HepG2 (cell line): ENCODE measurements around the gene CORO1A. TPM values are rescaled to one million over a fixed set of nuclear protein-coding genes. Genes with fewer than 3 reads are reported as not detected.

Experiments
- ADNP ChIP-seq: sonication (generic); formaldehyde crosslinking; IDR thresholded peaks from 2 replicates; pipeline ENCODE4 v1.4.0; 2020; ENCODE audit warnings: missing genetic modification reagents
- AHR ChIP-seq: IDR thresholded peaks from 2 replicates; pipeline ENCODE4 v1.6.1; 2018; ENCODE audit warnings: missing genetic modification reagents, missing compliant biosample characterization
- GATAD2A ChIP-seq: IDR thresholded peaks from 2 replicates; pipeline ENCODE4 v1.6.1; 2016
- HOXA5 ChIP-seq: sonication (generic); formaldehyde crosslinking; IDR thresholded peaks from 2 replicates; pipeline ENCODE4 v1.4.0; 2020; ENCODE audit warnings: missing genetic modification reagents
- KLF11 ChIP-seq: IDR thresholded peaks from 2 replicates; pipeline ENCODE4 v1.6.1; 2016; ENCODE audit warnings: missing compliant biosample characterization
- MAFG ChIP-seq: sonication (generic); formaldehyde crosslinking; IDR thresholded peaks from 2 replicates; pipeline ENCODE4 v1.5.1; 2020; ENCODE audit warnings: mild to moderate bottlenecking, missing genetic modification reagents
- RORA ChIP-seq: sonication (generic); formaldehyde crosslinking; IDR thresholded peaks from 2 replicates; pipeline ENCODE4 v1.5.0; 2020; ENCODE audit warnings: mild to moderate bottlenecking, missing genetic modification reagents, moderate library complexity
- TCF12 ChIP-seq, 2 experiments: fragments of 450-650 bp in 1 of 2; sonication (generic) in 1 of 2; formaldehyde crosslinking in 1 of 2; IDR thresholded peaks; 2 replicates each; pipeline versions ENCODE4 v1.6.1 to v1.8.0; 2017 to 2022; ENCODE audit warnings: antibody characterized with exemption in 1 of 2, mild to moderate bottlenecking in 1 of 2, missing genetic modification reagents in 1 of 2, moderate library complexity in 1 of 2
- ZNF20 ChIP-seq: sonication (generic); formaldehyde crosslinking; IDR thresholded peaks from 2 replicates; pipeline ENCODE4 v1.4.0; 2020; ENCODE audit warnings: mild to moderate bottlenecking, moderate library complexity, missing genetic modification reagents
- ZNF260 ChIP-seq: sonication (generic); formaldehyde crosslinking; IDR thresholded peaks from 2 replicates; pipeline ENCODE4 v1.4.0; 2020; ENCODE audit warnings: missing genetic modification reagents, low read depth, mild to moderate bottlenecking, borderline replicate concordance
- ZNF563 ChIP-seq: sonication (generic); formaldehyde crosslinking; IDR thresholded peaks from 2 replicates; pipeline ENCODE4 v1.8.0; 2022; ENCODE audit warnings: mild to moderate bottlenecking, moderate library complexity, missing genetic modification reagents
- ZNF614 ChIP-seq: IDR thresholded peaks from 2 replicates; pipeline ENCODE4 v1.6.1; 2018; ENCODE audit warnings: missing biosample characterization, missing genetic modification reagents, inconsistent platforms, borderline replicate concordance
- polyA plus RNA-seq, 8 experiments: library from polyadenylated mRNA; depleted of rRNA in 3 of 8; stranded (reverse) in 7 of 8; unstranded in 1 of 8; fragments of >200 nt; fragmentation: Illumina TruSeq in 4 of 8; extraction: Trizol in 4 of 8; gene quantifications; 2 replicates each; pipeline versions ENCODE4 v1.2.1 to v1.2.3, GENCODE V29; 2011 to 2016; ENCODE audit warnings: low read depth in 4 of 8, missing spikeins in 1 of 8, mixed read lengths in 1 of 8; ENCODE audit not compliant: insufficient read depth in 1 of 8
- total RNA-seq, 5 experiments: library from RNA; depleted of rRNA; stranded (reverse); fragments of >200 nt; fragmentation: Illumina TruSeq; extraction: Trizol; gene quantifications; 2 replicates each; pipeline ENCODE4 v1.2.3, GENCODE V29; 2016; ENCODE audit warnings: low read depth in 1 of 5
- TF ChIP-seq, protein P1 (sequence below): sonication (generic); formaldehyde crosslinking; IDR thresholded peaks from 2 replicates; pipeline ENCODE4 v1.4.0; 2020; ENCODE audit warnings: missing genetic modification reagents
- TF ChIP-seq, protein P2 (sequence below): sonication (generic); formaldehyde crosslinking; IDR thresholded peaks from 2 replicates; pipeline ENCODE4 v1.4.0; 2020; ENCODE audit warnings: missing genetic modification reagents
- TF ChIP-seq, protein P3 (sequence below): sonication (generic); formaldehyde crosslinking; IDR thresholded peaks from 2 replicates; pipeline ENCODE4 v1.5.0; 2020; ENCODE audit warnings: missing genetic modification reagents, mild to moderate bottlenecking, borderline replicate concordance
- TF ChIP-seq, protein P4 (sequence below): IDR thresholded peaks from 2 replicates; pipeline ENCODE4 v1.6.1; 2016; ENCODE audit warnings: missing biosample characterization, missing genetic modification reagents, low read depth
- TF ChIP-seq, protein P5 (sequence below): sonication (generic); formaldehyde crosslinking; IDR thresholded peaks from 2 replicates; pipeline ENCODE4 v1.5.1; 2020; ENCODE audit warnings: mild to moderate bottlenecking, missing genetic modification reagents, moderate library complexity

The CORO1A gene
- total and polyA plus RNA-seq, 2 of the 13 experiments (the other 11 are each of a cell fraction or from before 2014, with no cell fraction given) = 6.5 to 12.9 TPM

DNA sequence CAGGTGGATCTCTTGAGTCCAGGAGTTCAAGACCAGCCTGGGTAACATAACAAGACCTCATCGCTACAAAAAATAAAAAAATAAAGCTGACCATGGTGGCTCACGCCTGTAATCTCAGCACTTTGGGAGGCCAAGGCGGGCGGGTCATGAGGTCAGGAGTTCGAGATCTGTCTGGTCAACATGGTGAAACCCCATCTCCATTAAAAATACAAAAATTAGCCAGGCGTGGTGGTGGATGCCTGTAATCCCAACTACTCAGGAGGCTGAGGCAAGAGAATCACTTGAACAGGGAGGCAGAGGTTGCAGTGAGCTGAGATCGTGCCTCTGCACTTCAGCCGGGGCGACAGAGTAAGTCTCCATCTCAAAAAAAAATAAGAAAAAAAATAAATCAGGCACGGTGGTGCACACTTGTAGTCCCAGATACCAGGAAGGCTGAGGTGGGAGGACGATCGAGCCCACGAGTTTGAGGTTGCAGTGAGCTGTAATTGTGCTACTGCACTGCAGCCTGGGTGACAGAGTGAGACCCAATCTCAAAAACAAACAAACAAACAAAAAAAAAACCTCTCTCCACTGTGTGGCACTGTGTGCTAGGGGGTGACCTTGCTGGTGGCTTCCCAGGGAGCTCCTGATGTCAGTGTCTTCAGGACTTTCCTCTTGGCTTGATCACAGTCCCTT, 40.6 kb upstream of the CORO1A start (continued):
- TF ChIP-seq, protein P1, sequence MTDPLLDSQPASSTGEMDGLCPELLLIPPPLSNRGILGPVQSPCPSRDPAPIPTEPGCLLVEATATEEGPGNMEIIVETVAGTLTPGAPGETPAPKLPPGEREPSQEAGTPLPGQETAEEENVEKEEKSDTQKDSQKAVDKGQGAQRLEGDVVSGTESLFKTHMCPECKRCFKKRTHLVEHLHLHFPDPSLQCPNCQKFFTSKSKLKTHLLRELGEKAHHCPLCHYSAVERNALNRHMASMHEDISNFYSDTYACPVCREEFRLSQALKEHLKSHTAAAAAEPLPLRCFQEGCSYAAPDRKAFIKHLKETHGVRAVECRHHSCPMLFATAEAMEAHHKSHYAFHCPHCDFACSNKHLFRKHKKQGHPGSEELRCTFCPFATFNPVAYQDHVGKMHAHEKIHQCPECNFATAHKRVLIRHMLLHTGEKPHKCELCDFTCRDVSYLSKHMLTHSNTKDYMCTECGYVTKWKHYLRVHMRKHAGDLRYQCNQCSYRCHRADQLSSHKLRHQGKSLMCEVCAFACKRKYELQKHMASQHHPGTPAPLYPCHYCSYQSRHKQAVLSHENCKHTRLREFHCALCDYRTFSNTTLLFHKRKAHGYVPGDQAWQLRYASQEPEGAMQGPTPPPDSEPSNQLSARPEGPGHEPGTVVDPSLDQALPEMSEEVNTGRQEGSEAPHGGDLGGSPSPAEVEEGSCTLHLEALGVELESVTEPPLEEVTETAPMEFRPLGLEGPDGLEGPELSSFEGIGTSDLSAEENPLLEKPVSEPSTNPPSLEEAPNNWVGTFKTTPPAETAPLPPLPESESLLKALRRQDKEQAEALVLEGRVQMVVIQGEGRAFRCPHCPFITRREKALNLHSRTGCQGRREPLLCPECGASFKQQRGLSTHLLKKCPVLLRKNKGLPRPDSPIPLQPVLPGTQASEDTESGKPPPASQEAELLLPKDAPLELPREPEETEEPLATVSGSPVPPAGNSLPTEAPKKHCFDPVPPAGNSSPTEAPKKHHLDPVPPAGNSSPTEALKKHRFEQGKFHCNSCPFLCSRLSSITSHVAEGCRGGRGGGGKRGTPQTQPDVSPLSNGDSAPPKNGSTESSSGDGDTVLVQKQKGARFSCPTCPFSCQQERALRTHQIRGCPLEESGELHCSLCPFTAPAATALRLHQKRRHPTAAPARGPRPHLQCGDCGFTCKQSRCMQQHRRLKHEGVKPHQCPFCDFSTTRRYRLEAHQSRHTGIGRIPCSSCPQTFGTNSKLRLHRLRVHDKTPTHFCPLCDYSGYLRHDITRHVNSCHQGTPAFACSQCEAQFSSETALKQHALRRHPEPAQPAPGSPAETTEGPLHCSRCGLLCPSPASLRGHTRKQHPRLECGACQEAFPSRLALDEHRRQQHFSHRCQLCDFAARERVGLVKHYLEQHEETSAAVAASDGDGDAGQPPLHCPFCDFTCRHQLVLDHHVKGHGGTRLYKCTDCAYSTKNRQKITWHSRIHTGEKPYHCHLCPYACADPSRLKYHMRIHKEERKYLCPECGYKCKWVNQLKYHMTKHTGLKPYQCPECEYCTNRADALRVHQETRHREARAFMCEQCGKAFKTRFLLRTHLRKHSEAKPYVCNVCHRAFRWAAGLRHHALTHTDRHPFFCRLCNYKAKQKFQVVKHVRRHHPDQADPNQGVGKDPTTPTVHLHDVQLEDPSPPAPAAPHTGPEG (CRISPR knock-in tag) = no peak
- TF ChIP-seq MAFG (CRISPR knock-in tag) (no peak), HOXA5 (0 out of 2 replicates have a peak, but pooled peaks have one; percentile 61), ADNP (no peak), ZNF614 (CRISPR knock-in tag) (no peak), ZNF20 (CRISPR knock-in tag) (no peak), GATAD2A (CRISPR knock-in tag) (peak; percentile 72; the same call in 1 of the 2 replicates), ZNF563 (CRISPR knock-in tag) (no peak), TCF12 (IDR thresholded peaks at IDR 0.05) (no peak), TCF12 (CRISPR knock-in tag; IDR thresholded peaks at IDR 0.05) (no peak), KLF11 (CRISPR knock-in tag) (no peak), ZNF260 (no peak), RORA (CRISPR knock-in tag) (no peak), AHR (no peak)
- TF ChIP-seq, protein P2, sequence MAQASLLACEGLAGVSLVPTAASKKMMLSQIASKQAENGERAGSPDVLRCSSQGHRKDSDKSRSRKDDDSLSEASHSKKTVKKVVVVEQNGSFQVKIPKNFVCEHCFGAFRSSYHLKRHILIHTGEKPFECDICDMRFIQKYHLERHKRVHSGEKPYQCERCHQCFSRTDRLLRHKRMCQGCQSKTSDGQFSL (CRISPR knock-in tag) = no peak
- TF ChIP-seq, protein P3, sequence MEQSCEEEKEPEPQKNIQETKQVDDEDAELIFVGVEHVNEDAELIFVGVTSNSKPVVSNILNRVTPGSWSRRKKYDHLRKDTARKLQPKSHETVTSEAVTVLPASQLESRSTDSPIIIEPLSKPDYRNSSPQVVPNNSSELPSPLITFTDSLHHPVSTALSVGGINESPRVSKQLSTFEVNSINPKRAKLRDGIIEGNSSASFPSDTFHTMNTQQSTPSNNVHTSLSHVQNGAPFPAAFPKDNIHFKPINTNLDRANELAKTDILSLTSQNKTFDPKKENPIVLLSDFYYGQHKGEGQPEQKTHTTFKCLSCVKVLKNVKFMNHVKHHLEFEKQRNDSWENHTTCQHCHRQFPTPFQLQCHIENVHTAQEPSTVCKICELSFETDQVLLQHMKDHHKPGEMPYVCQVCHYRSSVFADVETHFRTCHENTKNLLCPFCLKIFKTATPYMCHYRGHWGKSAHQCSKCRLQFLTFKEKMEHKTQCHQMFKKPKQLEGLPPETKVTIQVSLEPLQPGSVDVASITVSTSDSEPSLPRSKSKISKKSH = no peak
- TF ChIP-seq, protein P4, sequence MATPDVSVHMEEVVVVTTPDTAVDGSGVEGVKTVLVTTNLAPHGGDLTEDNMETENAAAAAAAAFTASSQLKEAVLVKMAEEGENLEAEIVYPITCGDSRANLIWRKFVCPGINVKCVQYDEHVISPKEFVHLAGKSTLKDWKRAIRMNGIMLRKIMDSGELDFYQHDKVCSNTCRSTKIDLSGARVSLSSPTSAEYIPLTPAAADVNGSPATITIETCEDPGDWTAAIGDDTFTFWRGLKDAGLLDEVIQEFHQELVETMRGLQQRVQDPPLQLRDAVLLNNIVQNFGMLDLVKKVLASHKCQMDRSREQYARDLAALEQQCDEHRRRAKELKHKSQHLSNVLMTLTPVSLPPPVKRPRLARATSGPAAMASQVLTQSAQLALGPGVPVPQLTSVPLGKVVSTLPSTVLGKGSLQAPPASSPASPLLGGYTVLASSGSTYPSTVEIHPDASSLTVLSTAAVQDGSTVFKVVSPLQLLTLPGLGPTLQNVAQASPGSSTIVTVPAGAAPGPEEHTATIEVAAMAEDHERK (CRISPR knock-in tag) = no peak
- TF ChIP-seq, protein P5, sequence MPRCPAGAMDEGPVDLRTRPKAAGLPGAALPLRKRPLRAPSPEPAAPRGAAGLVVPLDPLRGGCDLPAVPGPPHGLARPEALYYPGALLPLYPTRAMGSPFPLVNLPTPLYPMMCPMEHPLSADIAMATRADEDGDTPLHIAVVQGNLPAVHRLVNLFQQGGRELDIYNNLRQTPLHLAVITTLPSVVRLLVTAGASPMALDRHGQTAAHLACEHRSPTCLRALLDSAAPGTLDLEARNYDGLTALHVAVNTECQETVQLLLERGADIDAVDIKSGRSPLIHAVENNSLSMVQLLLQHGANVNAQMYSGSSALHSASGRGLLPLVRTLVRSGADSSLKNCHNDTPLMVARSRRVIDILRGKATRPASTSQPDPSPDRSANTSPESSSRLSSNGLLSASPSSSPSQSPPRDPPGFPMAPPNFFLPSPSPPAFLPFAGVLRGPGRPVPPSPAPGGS (CRISPR knock-in tag) = no peak
